Measurements from ENCODE around the gene CYP26B1.

Gene CYP26B1

DNA sequence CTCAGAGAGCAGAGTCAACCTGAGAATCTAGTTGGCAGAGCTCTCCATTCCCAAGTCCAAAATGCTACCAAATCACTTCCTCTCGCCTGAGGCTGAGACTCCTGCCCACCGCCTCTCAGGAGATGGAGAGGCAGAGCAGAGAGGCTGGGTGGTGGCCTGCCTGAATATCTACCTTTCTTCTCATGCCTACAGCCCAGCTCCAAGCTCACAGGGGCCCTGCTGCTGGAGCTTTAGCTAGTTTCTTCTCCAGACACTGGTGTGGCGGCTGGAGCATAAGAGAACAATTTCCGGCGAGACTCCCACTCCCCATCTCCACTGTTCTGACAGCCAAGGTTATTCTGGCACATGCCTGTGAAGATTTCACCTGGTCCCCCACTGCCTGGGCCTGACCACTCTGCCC is 8.1 kb upstream of the CYP26B1 start:
- peaks cover 34 to 46% of the 10 kb centered on the region in 2 donors for H3K27me3 ChIP-seq (ENCODE audit: control insufficient read depth in 1 of 2, insufficient read depth in 2 of 2, low read length in 2 of 2)
- H3K9me3 ChIP-seq (ENCODE audit: control insufficient read depth in 2 of 2, low read length in 2 of 2): no peaks in the 10 kb centered on the region
- H3K36me3 ChIP-seq (ENCODE audit: control insufficient read depth in 2 of 2, insufficient read depth in 2 of 2, low read length in 2 of 2): no peaks in the 10 kb centered on the region
- H3K9ac ChIP-seq (ENCODE audit: low read length in 2 of 2): no peak overlapping the region
- no peak overlapping the region for H3K27ac ChIP-seq (ENCODE audit: low read length)
- no peak overlapping the region for H3K4me3 ChIP-seq (ENCODE audit: low read length in 2 of 2)
- no peaks in the 10 kb centered on the region for H3K4me1 ChIP-seq (ENCODE audit: control insufficient read depth, insufficient read depth, low read length)

DNA sequence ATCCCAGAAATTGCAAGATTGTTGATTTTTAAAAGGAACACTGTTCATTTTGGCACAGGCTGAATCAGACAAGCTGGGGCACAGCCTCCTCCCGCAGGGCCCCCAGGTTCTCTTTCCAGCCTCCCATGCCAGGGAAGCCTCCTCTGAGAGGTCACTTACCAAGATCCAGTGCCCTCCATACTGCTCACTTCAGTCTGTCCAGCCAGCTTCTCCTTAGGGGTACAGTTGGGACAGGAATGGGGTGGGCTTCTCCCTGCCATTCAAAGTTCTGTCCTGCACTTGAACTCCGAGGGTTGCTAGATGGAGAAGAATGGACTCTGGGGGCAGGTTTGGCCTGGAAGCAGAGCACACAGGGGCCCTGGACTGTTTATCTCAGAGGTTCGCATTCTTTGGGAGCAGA is 7.5 kb upstream of the CYP26B1 start:
- Histone ChIP-seq H3K4me3 (ENCODE audit: low read length in 2 of 2) (no peak overlapping the region), H3K9me3 (ENCODE audit: control insufficient read depth in 2 of 2, low read length in 2 of 2) (no peaks in the 10 kb centered on the region), H3K9ac (ENCODE audit: low read length in 2 of 2) (no peak overlapping the region), H3K36me3 (ENCODE audit: control insufficient read depth in 2 of 2, insufficient read depth in 2 of 2, low read length in 2 of 2) (no peaks in the 10 kb centered on the region), H3K4me1 (ENCODE audit: control insufficient read depth, insufficient read depth, low read length) (peaks cover 5% of the 10 kb centered on the region), H3K27ac (ENCODE audit: low read length) (no peak overlapping the region), H3K27me3 (ENCODE audit: control insufficient read depth in 1 of 2, insufficient read depth in 2 of 2, low read length in 2 of 2) (peaks cover 39 to 50% of the 10 kb centered on the region in 2 donors)

DNA sequence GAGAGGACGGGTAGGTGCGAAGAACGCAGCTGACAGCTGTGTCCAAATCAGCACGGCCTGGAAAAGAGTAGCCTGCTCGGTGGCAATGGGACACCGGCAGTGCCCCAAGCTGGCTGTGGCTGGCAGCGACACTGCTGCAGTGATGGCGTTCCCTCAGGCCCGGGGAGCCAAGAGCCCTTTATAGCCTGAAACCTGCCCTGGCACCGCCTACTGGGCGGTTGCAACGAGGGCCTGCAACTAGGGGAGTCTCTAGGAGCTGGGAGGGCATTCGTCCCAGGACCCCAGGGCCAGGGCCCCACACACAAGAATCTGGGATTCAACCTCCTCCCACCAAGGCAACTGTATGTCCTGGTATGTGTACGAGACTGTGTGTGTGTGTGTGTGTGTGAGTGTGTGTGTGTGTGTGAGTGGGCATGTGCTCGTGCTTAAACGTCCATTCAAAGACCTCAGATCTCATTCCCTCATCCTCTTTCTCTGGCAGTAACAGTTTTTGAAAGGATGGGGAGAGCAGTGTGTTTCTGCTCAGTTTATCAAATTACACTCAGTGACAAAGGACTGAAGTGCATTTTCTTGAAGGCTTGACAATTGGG is 6.8 kb upstream of the CYP26B1 start:
- H3K4me3 ChIP-seq (ENCODE audit: low read length in 2 of 2): no peak overlapping the region
- H3K9me3 ChIP-seq (ENCODE audit: control insufficient read depth in 2 of 2, low read length in 2 of 2): no peaks in the 10 kb centered on the region
- H3K9ac ChIP-seq (ENCODE audit: low read length in 2 of 2): no peak overlapping the region
- H3K4me1 ChIP-seq (ENCODE audit: control insufficient read depth, insufficient read depth, low read length): peaks cover 12% of the 10 kb centered on the region
- peaks cover 41 to 54% of the 10 kb centered on the region in 2 donors for H3K27me3 ChIP-seq (ENCODE audit: control insufficient read depth in 1 of 2, insufficient read depth in 2 of 2, low read length in 2 of 2)
- H3K27ac ChIP-seq (ENCODE audit: low read length): no peak overlapping the region
- no peaks in the 10 kb centered on the region for H3K36me3 ChIP-seq (ENCODE audit: control insufficient read depth in 2 of 2, insufficient read depth in 2 of 2, low read length in 2 of 2)

DNA sequence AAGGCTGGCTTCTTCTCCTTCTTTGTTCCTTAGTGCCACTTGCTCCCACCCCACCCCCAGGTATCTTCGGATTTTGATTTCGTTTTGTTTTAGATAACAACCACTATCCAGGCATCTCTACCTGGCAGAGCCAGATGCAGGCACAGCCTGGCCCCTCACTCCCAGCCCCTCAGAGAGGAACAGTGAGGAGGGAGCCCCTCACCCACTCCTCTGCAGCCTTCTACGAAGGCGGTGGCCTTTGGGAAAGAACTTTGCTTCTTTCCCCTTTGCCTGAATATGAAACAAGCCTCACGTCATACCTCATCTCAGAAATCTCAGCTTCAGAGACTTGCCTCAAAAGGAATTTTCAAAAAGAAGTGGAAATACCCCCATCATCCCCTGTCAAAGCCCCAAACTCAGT is 6.3 kb upstream of the CYP26B1 start:
- H3K4me3 ChIP-seq (ENCODE audit: low read length in 2 of 2): no peak overlapping the region
- no peak overlapping the region for H3K27ac ChIP-seq (ENCODE audit: low read length)
- H3K36me3 ChIP-seq (ENCODE audit: control insufficient read depth in 2 of 2, insufficient read depth in 2 of 2, low read length in 2 of 2): no peaks in the 10 kb centered on the region
- H3K9me3 ChIP-seq (ENCODE audit: control insufficient read depth in 2 of 2, low read length in 2 of 2): no peaks in the 10 kb centered on the region
- H3K4me1 ChIP-seq (ENCODE audit: control insufficient read depth, insufficient read depth, low read length): peaks cover 18% of the 10 kb centered on the region
- H3K27me3 ChIP-seq (ENCODE audit: control insufficient read depth in 1 of 2, insufficient read depth in 2 of 2, low read length in 2 of 2): peaks cover 44 to 60% of the 10 kb centered on the region in 2 donors
- no peak overlapping the region for H3K9ac ChIP-seq (ENCODE audit: low read length in 2 of 2)

DNA sequence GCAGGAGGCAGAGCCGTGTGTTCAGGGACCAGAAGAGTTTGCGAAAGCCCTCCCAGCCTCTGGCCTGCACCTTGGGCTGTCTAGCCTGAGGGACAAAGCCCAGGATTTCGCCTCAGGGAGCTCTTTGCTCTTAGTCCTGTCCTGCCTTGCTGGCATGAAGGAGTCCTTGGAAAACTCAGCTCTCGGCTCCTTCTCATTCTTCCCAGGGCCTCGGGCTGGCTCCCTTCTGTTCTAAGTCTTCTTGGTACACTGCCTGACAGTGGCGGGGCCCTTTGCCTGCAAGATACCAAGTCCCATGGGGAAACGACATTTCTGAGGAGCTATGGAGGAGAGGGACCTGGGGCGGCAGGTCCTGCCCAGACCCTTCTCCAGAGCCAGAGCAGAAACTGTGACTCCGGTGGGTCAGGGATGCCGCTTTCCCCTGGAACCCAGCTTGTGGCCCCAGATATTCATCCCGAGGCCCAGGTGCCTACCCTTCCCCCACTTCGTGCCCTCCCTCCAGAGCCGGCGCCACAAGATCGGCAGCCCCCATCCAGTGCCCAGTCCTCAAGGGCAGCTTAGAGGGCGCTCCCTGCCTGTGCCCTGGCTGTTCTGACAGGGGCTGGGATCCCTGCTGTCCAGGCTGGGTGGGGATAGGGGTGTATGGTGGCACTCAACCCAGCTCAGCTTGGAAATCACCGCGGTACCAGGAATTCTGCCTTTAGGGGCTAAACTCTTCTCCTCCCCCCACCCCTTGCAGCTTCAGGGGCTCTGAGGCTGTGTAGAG is 5.5 kb upstream of the CYP26B1 start:
- no peaks in the 10 kb centered on the region for H3K9me3 ChIP-seq (ENCODE audit: control insufficient read depth in 2 of 2, low read length in 2 of 2)
- H3K36me3 ChIP-seq (ENCODE audit: control insufficient read depth in 2 of 2, insufficient read depth in 2 of 2, low read length in 2 of 2): no peaks in the 10 kb centered on the region
- H3K27me3 ChIP-seq (ENCODE audit: control insufficient read depth in 1 of 2, insufficient read depth in 2 of 2, low read length in 2 of 2): peaks cover 41 to 53% of the 10 kb centered on the region in 2 donors
- H3K4me3 ChIP-seq (ENCODE audit: low read length in 2 of 2): no peak overlapping the region
- H3K9ac ChIP-seq (ENCODE audit: low read length in 2 of 2): no peak overlapping the region
- H3K4me1 ChIP-seq (ENCODE audit: control insufficient read depth, insufficient read depth, low read length): peaks cover 19% of the 10 kb centered on the region
- H3K27ac ChIP-seq (ENCODE audit: low read length): no peak overlapping the region

DNA sequence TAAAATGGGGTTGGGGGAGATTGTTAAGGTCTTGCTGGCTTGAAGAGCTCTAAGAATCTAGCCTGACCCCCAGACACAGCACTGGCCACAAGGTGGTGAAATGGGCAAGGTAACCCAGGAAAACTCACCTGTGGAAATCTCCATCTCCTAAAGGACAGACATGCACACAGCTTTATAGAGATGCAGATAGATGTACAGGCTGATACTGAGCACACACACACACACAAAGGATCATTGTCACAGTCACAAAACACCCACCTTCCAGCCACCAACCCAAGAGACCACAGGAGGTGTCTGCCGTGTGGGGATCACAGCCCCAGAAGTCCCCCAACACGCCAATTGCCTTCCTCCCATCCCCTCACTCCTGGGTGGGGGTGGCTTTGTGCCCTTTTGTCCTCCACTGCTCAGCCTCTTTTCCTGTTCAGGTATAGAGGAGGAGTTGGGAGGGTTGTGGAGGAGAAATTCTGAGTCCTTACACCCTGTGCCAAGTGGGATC is 3.2 kb upstream of the CYP26B1 start:
- Histone ChIP-seq H3K4me3 (ENCODE audit: low read length in 2 of 2) (no peak overlapping the region), H3K9me3 (ENCODE audit: control insufficient read depth in 2 of 2, low read length in 2 of 2) (no peaks in the 10 kb centered on the region), H3K36me3 (ENCODE audit: control insufficient read depth in 2 of 2, insufficient read depth in 2 of 2, low read length in 2 of 2) (no peaks in the 10 kb centered on the region), H3K9ac (ENCODE audit: low read length in 2 of 2) (no peak overlapping the region), H3K27me3 (ENCODE audit: control insufficient read depth in 1 of 2, insufficient read depth in 2 of 2, low read length in 2 of 2) (peaks cover 54 to 62% of the 10 kb centered on the region in 2 donors), H3K27ac (ENCODE audit: low read length) (no peak overlapping the region), H3K4me1 (ENCODE audit: control insufficient read depth, insufficient read depth, low read length) (peaks cover 41% of the 10 kb centered on the region)

DNA sequence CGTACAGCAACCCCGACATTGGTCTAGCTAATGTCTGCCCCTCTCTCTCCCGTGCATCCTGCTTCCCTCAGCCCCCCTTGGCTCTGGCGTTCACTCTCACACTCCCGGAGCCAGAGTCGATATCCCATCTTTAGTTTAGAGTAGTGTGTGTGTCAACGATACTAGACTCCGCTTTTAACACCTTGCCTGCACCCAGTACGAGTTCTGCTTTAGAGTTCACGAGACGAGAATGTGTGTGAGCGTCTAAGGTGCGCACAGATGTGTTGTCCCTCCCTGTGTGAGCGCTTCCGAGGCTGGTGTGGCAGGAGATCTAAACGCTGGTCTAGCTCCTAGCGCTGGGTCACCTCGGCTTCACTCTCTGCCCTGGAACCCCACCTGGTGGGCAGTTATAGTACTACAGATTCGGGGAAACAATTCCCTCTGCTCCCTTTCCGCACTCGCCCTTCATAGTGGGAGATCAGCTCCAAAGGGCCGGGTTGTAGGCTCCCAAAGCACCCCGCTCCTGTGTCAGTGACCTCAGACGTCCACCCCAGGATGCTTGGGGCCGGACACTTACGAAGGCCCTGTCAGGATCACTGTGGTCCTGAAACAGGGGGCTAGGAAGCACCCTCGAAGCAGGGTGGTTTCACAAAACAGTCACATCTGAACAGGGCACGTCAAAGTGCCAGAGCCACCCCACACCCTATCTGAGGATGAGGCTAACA is 2.6 kb upstream of the CYP26B1 start:
- H3K27ac ChIP-seq (ENCODE audit: low read length): no peak overlapping the region
- peak overlapping the region; percentile 48 to 73 for H3K4me3 ChIP-seq (ENCODE audit: low read length in 2 of 2)
- no peaks in the 10 kb centered on the region for H3K36me3 ChIP-seq (ENCODE audit: control insufficient read depth in 2 of 2, insufficient read depth in 2 of 2, low read length in 2 of 2)
- H3K27me3 ChIP-seq (ENCODE audit: control insufficient read depth in 1 of 2, insufficient read depth in 2 of 2, low read length in 2 of 2): peaks cover 55 to 62% of the 10 kb centered on the region in 2 donors
- peaks cover 47% of the 10 kb centered on the region for H3K4me1 ChIP-seq (ENCODE audit: control insufficient read depth, insufficient read depth, low read length)
- no peaks in the 10 kb centered on the region for H3K9me3 ChIP-seq (ENCODE audit: control insufficient read depth in 2 of 2, low read length in 2 of 2)
- H3K9ac ChIP-seq (ENCODE audit: low read length in 2 of 2): no peak overlapping the region

DNA sequence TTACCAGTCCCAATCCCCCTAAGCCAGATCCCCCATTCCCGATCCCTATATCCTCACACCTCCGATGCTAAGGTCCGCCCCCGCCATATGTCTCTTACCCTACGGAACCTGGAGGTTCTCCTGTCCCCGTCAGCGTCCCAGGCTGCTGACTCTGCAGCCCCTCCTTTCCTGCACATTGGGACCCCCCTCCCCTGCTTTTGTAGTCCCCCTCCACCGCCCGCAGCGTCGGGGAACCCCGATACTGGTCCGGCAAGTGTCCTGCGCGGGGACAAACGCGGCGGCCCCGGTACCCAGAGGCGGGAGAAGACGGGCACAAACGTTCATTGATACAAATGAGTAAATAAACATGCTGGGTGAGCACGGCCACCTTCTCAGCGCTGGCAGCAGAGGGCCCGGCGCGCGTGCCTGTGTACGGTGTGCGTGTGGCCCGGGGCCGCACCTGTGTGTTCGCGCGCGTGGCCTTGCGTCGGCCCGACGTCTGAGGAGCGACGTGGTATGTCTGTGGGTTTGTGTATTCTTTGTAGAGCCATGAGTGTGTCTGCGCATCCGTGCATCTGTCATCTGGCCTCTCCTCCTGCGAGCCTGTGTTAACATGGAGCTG is 2.0 kb upstream of the CYP26B1 start:
- H3K9me3 ChIP-seq (ENCODE audit: control insufficient read depth in 2 of 2, low read length in 2 of 2): no peaks in the 10 kb centered on the region
- peak overlapping the region; percentile 48 to 73 for H3K4me3 ChIP-seq (ENCODE audit: low read length in 2 of 2)
- no peak overlapping the region for H3K27ac ChIP-seq (ENCODE audit: low read length)
- H3K27me3 ChIP-seq (ENCODE audit: control insufficient read depth in 1 of 2, insufficient read depth in 2 of 2, low read length in 2 of 2): peaks cover 53 to 62% of the 10 kb centered on the region in 2 donors
- H3K9ac ChIP-seq (ENCODE audit: low read length in 2 of 2): no peak overlapping the region
- no peaks in the 10 kb centered on the region for H3K36me3 ChIP-seq (ENCODE audit: control insufficient read depth in 2 of 2, insufficient read depth in 2 of 2, low read length in 2 of 2)
- H3K4me1 ChIP-seq (ENCODE audit: control insufficient read depth, insufficient read depth, low read length): peaks cover 53% of the 10 kb centered on the region

DNA sequence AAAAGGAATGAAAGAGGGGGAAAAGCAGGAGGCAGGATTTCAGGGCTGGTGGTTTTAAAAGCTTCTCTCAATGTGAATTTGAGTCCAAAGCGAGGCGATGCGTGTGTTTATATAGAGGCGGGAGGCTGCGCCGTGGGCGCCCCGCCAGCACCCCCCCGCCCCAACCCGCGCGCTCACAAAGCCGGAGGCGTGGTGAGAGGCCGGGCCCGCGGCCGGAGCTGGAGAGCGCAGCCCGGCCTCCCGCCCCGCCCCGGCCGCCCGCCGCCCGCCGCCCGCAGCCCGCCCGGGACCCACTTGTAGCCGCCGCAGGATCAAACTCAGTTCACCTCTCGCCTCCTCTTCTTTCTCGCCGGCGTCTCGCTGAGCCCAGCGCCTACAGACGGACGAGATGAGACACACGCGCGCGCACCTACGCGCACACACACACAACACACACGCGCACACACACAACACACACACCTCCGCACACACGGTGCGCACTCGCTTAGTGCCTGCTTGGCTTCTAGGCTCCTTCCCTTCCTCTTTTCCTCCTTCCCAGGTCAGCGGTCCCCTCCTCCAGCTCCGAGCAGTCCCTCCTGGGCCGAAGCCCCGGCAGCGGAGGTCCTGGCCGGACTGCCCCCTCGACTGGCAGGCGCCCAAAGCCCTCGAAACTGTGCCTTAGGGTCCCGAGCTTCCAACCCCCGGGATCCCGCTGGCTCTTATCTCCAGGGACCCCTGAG is 1.3 kb upstream of the CYP26B1 start:
- peaks cover 51 to 66% of the 10 kb centered on the region in 2 donors for H3K27me3 ChIP-seq (ENCODE audit: control insufficient read depth in 1 of 2, insufficient read depth in 2 of 2, low read length in 2 of 2)
- peaks cover 57% of the 10 kb centered on the region for H3K4me1 ChIP-seq (ENCODE audit: control insufficient read depth, insufficient read depth, low read length)
- H3K27ac ChIP-seq (ENCODE audit: low read length): no peak overlapping the region

More for the DNA sequence above, 1.3 kb upstream of the CYP26B1 start:
- H3K36me3 ChIP-seq (ENCODE audit: control insufficient read depth in 2 of 2, insufficient read depth in 2 of 2, low read length in 2 of 2): no peaks in the 10 kb centered on the region
- peak overlapping the region; percentile 70 to 73 for H3K4me3 ChIP-seq (ENCODE audit: low read length in 2 of 2)
- H3K9me3 ChIP-seq (ENCODE audit: control insufficient read depth in 2 of 2, low read length in 2 of 2): no peaks in the 10 kb centered on the region
- H3K9ac ChIP-seq (ENCODE audit: low read length in 2 of 2): peak overlapping the region in 1 of 2 donors; percentile 28
